K562 (cell line): Measurements from ENCODE around the gene PCLAF. TPM values are rescaled to one million over a fixed set of nuclear protein-coding genes. Genes with fewer than 3 reads are reported as not detected.
A peak's percentile ranks its signal among the peaks of the same experiment; 100 is the strongest.

Experiments
- ATAC-seq: fragments of 200-7000 bp; cut with Tn5 transposase; 3 replicates; pipeline ENCODE4 v1.9.1; 2020; ENCODE audit warnings: moderate library complexity
- BruUV-seq: library from RNA; stranded (reverse); fragments of 400-500 nt; replicated peaks from 2 replicates; lab custom pipeline; 2021; lab: Mats Ljungman, UMichigan
- CTCF ChIA-PET: fragments of 300-600 bp; formaldehyde crosslinking; extraction: SDS; loops from one replicate; lab custom pipeline; 2021; ENCODE audit warnings: low intra/inter-chr PET ratio; lab: Yijun Ruan, JAX
- POLR2A ChIA-PET: fragments of 300-600, 350-650 bp; sonication (Branson Sonifier 250); formaldehyde crosslinking; extraction: SDS; loops from one replicate; lab custom pipeline; 2021; ENCODE audit warnings: antibody characterized with exemption, inconsistent platforms; lab: Yijun Ruan, JAX
- DNase-seq, 4 experiments: peaks; one replicate each; pipeline versions ENCODE4 v3.0.0 to v3.0.0-alpha.2; 2011 to 2018; ENCODE audit warnings: low spot score in 3 of 4, mixed read lengths in 3 of 4; ENCODE audit errors: extremely low read depth in 1 of 4
- FAIRE-seq: peaks from 2 replicates; lab custom pipeline; 2011; peaks lifted over from hg19 to GRCh38; lab: Jason Lieb, UNC
- H2AFZ ChIP-seq: 2 replicates; pipeline ENCODE4 v1.6.0; 2011; ENCODE audit warnings: low read depth, low read length, control low read depth, inconsistent platforms
- H3K27ac ChIP-seq: fragments of 200-600 bp; 3 replicates; pipeline ENCODE4 v1.8.0; 2011; ENCODE audit warnings: low read depth, mild to moderate bottlenecking, control low read depth, inconsistent platforms, low read length, moderate library complexity, mixed read lengths; ENCODE audit errors: extremely low read depth
- H3K27me3 ChIP-seq, 2 experiments: fragments of 300-600 bp in 1 of 2; 2 replicates in 1 of 2; 3 replicates in 1 of 2; pipeline versions ENCODE4 v1.6.0 to v1.8.0; 2011; ENCODE audit warnings: inconsistent platforms in 2 of 2, low read length in 2 of 2, mild to moderate bottlenecking in 1 of 2, mixed read lengths in 1 of 2, moderate library complexity in 1 of 2; ENCODE audit not compliant: control insufficient read depth in 2 of 2, insufficient read depth in 2 of 2
- H3K36me3 ChIP-seq: fragments of 300-600 bp; 3 replicates; pipeline ENCODE4 v1.8.0; 2011; ENCODE audit warnings: mild to moderate bottlenecking, low read length, inconsistent platforms; ENCODE audit not compliant: control insufficient read depth, insufficient read depth
- H3K4me1 ChIP-seq, 2 experiments: fragments of 200-600 bp in 1 of 2; replicated peaks in 1 of 2; 2 replicates in 1 of 2; 3 replicates in 1 of 2; pipeline versions ENCODE4 v1.5.1 to v1.8.0; 2011; ENCODE audit warnings: inconsistent platforms in 2 of 2, low read length in 2 of 2, mild to moderate bottlenecking in 1 of 2, mixed read lengths in 1 of 2, moderate library complexity in 1 of 2; ENCODE audit not compliant: control insufficient read depth in 2 of 2, insufficient read depth in 2 of 2
- H3K4me2 ChIP-seq: 2 replicates; pipeline ENCODE4 v1.6.1; 2011; ENCODE audit warnings: low read length, control low read depth, inconsistent platforms, mixed read lengths; ENCODE audit not compliant: insufficient read depth
- H3K4me3 ChIP-seq: fragments of 200-600 bp; sonication (generic), shearing (Covaris generic); 2 replicates; pipeline ENCODE4 v1.5.1; 2016; ENCODE audit warnings: control low read depth, inconsistent platforms
- H3K79me2 ChIP-seq: fragments of 200-600 bp; 3 replicates; pipeline ENCODE4 v1.8.0; 2011; ENCODE audit warnings: low read length, inconsistent platforms; ENCODE audit not compliant: control insufficient read depth, insufficient read depth
- H3K9ac ChIP-seq, 2 experiments: 2 replicates each; pipeline versions ENCODE4 v1.6.0 to v1.6.1; 2011; ENCODE audit warnings: low read depth in 2 of 2, low read length in 2 of 2, control low read depth in 1 of 2, inconsistent platforms in 1 of 2, mild to moderate bottlenecking in 1 of 2, mixed read lengths in 1 of 2; ENCODE audit not compliant: insufficient read depth in 1 of 2
- H3K9me1 ChIP-seq: one replicate; pipeline ENCODE4 v1.6.0; 2011; ENCODE audit warnings: inconsistent platforms, mild to moderate bottlenecking, low read length, moderate library complexity; ENCODE audit not compliant: control insufficient read depth, insufficient read depth
- H3K9me3 ChIP-seq: replicated peaks from 2 replicates; pipeline ENCODE4 v1.5.1; 2011; ENCODE audit warnings: low read depth, low read length, inconsistent platforms; ENCODE audit not compliant: control insufficient read depth, insufficient read depth
- H4K20me1 ChIP-seq: replicated peaks from 2 replicates; pipeline ENCODE4 v1.6.1; 2011; ENCODE audit warnings: low read length, inconsistent platforms, mixed read lengths; ENCODE audit not compliant: control insufficient read depth, insufficient read depth
- MAFG ChIP-seq: fragments of 450-650 bp; conservative IDR thresholded peaks from 2 replicates; pipeline ENCODE4 v1.6.1; 2016; ENCODE audit warnings: missing genetic modification characterization, missing compliant biosample characterization
- XRCC4 ChIP-seq: IDR thresholded peaks from one replicate; pipeline ENCODE4 v1.6.1; 2011; ENCODE audit not compliant: insufficient read depth, insufficient read length; ENCODE audit errors: extremely low read depth
- ZNF316 ChIP-seq: fragments of 450-650 bp; IDR thresholded peaks from 2 replicates; pipeline ENCODE4 v1.6.1; 2016
- ZNF407 ChIP-seq: fragments of 450-650 bp; IDR thresholded peaks from 2 replicates; pipeline ENCODE4 v1.6.1; 2016; ENCODE audit warnings: low read depth
- WGBS: fragments of 100-300 bp; shearing (Covaris generic); methylation state at CpG from one replicate; pipeline ENCODE4 v1.1.6; 2016; ENCODE audit warnings: low coverage, mixed read lengths; ENCODE audit not compliant: insufficient coverage; ENCODE audit errors: missing lambda C conversion rate; 5-methylcytosine and 5-hydroxymethylcytosine counted together
- in situ Hi-C: fragments of 300-500 bp; cut with MboI; formaldehyde crosslinking; loops from 4 replicates; pipeline ENCODE4 v1.15.0; 2018; ENCODE audit warnings: inconsistent platforms, mixed read lengths
- intact Hi-C: fragments of 100-400 bp; cut with micrococcal nuclease; formaldehyde crosslinking; loops from 2 replicates; pipeline ENCODE4 v1.14.2; 2022
- polyA plus RNA-seq, 8 experiments: library from polyadenylated mRNA; depleted of rRNA in 4 of 8; stranded (reverse) in 5 of 8; unstranded in 3 of 8; fragments of >200 nt; fragmentation: Nextera tagmentation in 2 of 8; fragmentation: Illumina TruSeq in 1 of 8; extraction: Ambion mirVana in 2 of 8; extraction: Trizol in 1 of 8; gene quantifications; 2 replicates each; pipeline versions ENCODE4 v1.2.1 to v1.2.3, GENCODE V29; 2011 to 2014; ENCODE audit warnings: inconsistent platforms in 1 of 8, missing spikeins in 1 of 8
- total RNA-seq, 7 experiments: library from RNA; depleted of rRNA in 6 of 7; stranded (reverse); fragments of >200 nt in 6 of 7; fragmentation: Illumina TruSeq in 2 of 7; extraction: Trizol in 2 of 7; gene quantifications; 2 replicates each; pipeline versions ENCODE4 v1.2.1 to v1.2.3, GENCODE V29; 2011 to 2021; ENCODE audit warnings: low replicate concordance in 1 of 7
- TF ChIP-seq, protein P1 (sequence below): fragments of 250-450 bp; sonication (Bioruptor Pico); IDR thresholded peaks from 2 replicates; pipeline ENCODE4 v1.5.0; 2021; ENCODE audit warnings: mild to moderate bottlenecking, moderate library complexity
- TF ChIP-seq, protein P2 (sequence below): IDR thresholded peaks from 2 replicates; pipeline ENCODE4 v1.6.1; 2011; ENCODE audit warnings: borderline replicate concordance, low read depth, mild to moderate bottlenecking, moderate library complexity, low read length; ENCODE audit not compliant: insufficient read depth, poor library complexity, severe bottlenecking

Gene PCLAF
- total and polyA plus RNA-seq, 9 of the 15 experiments (the other 6 are each of a cell fraction or from before 2014, with no cell fraction given), result 112 to 881 (median 360) TPM

DNA sequence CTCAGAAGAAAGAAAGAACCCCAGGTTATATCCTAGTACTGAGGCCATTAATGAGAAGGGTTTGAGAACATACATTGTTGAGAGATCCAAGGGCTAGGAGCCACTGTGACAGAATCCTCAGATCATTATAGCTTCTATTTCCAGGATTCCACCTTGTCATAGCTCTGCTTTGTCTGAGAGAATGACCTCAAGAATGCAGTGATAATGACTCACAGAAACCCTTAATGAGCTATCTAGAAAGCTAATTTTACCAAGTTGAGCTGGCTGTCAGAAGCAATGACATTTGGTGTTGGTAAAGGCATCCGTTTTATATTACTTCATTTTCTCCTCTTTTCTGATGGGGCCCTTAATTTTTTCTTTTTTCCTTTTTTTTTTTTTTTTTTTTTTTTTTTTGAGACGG, 17.3 kb upstream of the PCLAF start (continued):
- TF ChIP-seq, protein P1, sequence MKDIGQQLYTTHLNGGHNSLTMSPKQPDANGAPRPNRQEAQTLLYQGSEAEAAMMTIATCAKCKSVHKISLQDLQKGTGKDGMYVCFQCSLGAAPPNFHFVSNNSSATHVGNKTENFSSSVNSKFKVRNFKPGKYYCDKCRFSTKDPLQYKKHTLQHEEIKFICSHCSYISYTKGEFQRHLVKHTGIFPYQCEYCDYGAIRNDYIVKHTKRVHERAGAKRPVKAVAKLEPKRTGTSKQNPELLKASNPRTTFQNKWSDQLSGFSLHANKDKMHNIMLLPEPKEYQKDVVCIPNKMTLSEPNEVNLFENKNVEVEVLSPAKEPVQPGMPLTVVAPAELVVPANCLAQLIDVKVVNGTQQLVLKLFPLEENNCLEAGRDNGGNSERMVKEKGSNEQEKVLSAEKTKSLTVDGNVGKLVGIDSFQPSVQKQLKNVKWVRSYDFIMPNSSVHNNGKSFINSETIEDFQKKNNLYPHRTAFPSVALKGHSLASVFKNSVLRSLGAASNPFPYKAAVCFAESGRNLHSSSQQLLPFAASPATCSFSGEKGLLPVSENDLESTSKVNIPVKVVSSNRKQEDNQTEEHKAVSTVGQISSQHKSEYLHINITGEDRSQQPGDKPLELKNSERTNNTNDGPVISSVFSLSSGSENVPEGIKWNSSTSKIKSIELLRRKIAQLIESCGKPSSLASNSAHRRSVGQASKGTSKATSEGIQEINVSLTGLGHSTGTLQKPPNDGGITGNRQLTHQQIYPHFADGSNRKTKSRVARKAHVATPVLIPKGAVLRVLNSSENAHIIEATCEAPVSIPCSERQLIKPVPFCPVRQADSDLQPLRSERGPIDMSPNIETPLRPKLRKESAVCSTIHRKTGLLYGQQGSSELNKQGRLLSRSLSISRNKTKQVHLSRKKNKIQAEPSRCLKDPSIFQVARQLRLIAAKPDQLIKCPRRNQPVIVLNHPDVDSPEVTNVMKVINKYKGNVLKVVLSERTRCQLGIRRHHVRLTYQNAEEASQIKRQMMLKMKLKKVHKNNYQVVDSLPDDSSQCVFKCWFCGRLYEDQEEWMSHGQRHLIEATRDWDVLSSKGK (CRISPR knock-in tag), result no peak

DNA sequence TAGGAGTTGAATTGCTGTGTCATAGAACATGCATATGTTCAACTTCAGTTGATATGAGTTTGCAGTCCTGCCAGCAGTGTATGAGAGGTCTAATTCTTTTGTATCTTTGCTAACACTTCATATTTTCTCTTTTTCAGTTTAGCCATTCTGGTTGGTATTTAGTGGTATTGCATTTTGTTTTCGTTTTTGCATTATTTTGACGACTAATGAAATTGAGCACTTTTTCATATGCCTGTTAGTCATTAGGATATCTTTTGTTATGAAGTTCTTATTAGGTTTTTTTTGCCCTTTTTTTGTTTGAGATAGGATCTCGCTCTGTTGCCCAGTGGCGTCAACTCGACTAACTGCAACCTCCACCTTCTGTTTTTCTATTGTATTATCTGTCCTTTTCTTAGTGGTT, 15.5 kb upstream of the PCLAF start:
- H3K79me2 ChIP-seq, result no peaks in the 10 kb centered on the region
- ChIA-PET CTCF (interaction anchor here (0.6 kb wide), 1 partner anchor 332 kb away, joined by 3 read pairs; no protein-coding TSS in a partner anchor), POLR2A (interaction anchor here (0.6 to 4.0 kb wide), 4 partner anchors 8 to 16 kb away, joined by 3 to 21 read pairs (median 4); partner anchors contain the start of gene TRIP4)
- H3K4me1 ChIP-seq, result no peaks in the 10 kb centered on the region
- DNase-seq (no peak), ATAC-seq (no peak), FAIRE-seq (no peak)
- 66% methylated on average over 5 of the region's 5 CpGs for WGBS
- no peaks in the 10 kb centered on the region for H3K9me1 ChIP-seq
- intact Hi-C loops (no loop called here), in situ Hi-C loops (no loop called here)
- no peaks in the 10 kb centered on the region for H3K27me3 ChIP-seq
- H3K4me2 ChIP-seq, result no peak overlapping the region
- no peaks in the 10 kb centered on the region for H4K20me1 ChIP-seq
- TF ChIP-seq ZNF407, result peak; percentile 48; the same call in 1 of the 2 replicates
- TF ChIP-seq, protein P2, sequence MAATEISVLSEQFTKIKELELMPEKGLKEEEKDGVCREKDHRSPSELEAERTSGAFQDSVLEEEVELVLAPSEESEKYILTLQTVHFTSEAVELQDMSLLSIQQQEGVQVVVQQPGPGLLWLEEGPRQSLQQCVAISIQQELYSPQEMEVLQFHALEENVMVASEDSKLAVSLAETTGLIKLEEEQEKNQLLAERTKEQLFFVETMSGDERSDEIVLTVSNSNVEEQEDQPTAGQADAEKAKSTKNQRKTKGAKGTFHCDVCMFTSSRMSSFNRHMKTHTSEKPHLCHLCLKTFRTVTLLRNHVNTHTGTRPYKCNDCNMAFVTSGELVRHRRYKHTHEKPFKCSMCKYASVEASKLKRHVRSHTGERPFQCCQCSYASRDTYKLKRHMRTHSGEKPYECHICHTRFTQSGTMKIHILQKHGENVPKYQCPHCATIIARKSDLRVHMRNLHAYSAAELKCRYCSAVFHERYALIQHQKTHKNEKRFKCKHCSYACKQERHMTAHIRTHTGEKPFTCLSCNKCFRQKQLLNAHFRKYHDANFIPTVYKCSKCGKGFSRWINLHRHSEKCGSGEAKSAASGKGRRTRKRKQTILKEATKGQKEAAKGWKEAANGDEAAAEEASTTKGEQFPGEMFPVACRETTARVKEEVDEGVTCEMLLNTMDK, result no peak
- no peak for TF ChIP-seq XRCC4
- 0 out of 2 replicates have a peak, but pooled peaks have one; percentile 31 for TF ChIP-seq MAFG (tag)
- peak; percentile 74 for TF ChIP-seq ZNF316
- no TSS peak for BruUV-seq
- H3K9me3 ChIP-seq, result no peaks in the 10 kb centered on the region
- no peak overlapping the region for H2AFZ ChIP-seq
- H3K36me3 ChIP-seq, result peaks cover 55% of the 10 kb centered on the region
- H3K9ac ChIP-seq, result no peak overlapping the region
- no peak overlapping the region for H3K27ac ChIP-seq
- no peak overlapping the region for H3K4me3 ChIP-seq
